Ecto neural progenitor cell (in vitro differentiated cells): Measurements from ENCODE around the gene TP53RK.
"Not testable (repeated sequence)": the region's sequence is repeated elsewhere in the genome, so short reads cannot be mapped to it uniquely, and the experiment has no call there.

ENCODE experiments used
- DNase-seq: peaks from one replicate; pipeline ENCODE4 v3.0.0-alpha.2; 2018; ENCODE audit warnings: low spot score

The TP53RK gene

GRCh38 chr20:46683011-46683667, 6.1 kb downstream of the TP53RK start:
- no peak for DNase-seq

GRCh38 chr20:46682063-46682821, 7.0 kb downstream of the TP53RK start:
- no peak for DNase-seq

GRCh38 chr20:46681032-46681854, 8.0 kb downstream of the TP53RK start:
- no peak for DNase-seq

- DNase-seq: no peak
Observed at GRCh38 chr20:46680684-46681031, 8.6 kb downstream of the TP53RK start.

GRCh38 chr20:46678516-46678915, 10.7 kb downstream of the TP53RK start:
- no peak for DNase-seq

- no peak for DNase-seq
Observed at GRCh38 chr20:46677608-46678007, 11.6 kb downstream of the TP53RK start.

GRCh38 chr20:46676649-46677316, 12.5 kb downstream of the TP53RK start:
- DNase-seq: not testable (repeated sequence)

GRCh38 chr20:46674253-46675083, 14.8 kb downstream of the TP53RK start:
- peak; percentile 66 for DNase-seq

- DNase-seq: no peak
Observed at GRCh38 chr20:46673394-46674252, 15.6 kb downstream of the TP53RK start.

- no peak for DNase-seq
Observed at GRCh38 chr20:46672543-46673148, 16.6 kb downstream of the TP53RK start.

GRCh38 chr20:46671866-46672542, 17.2 kb downstream of the TP53RK start:
- no peak for DNase-seq

- DNase-seq: no peak
Observed at GRCh38 chr20:46670585-46671584, 18.4 kb downstream of the TP53RK start.

GRCh38 chr20:46670228-46670584, 19.0 kb downstream of the TP53RK start:
- DNase-seq: no peak

- DNase-seq: no peak
Observed at GRCh38 chr20:46666818-46667515, 22.3 kb downstream of the TP53RK start.

- DNase-seq: no peak
Observed at GRCh38 chr20:46666306-46666705, 22.9 kb downstream of the TP53RK start.

GRCh38 chr20:46665602-46666001, 23.6 kb downstream of the TP53RK start:
- no peak for DNase-seq

- no peak for DNase-seq
Observed at GRCh38 chr20:46663531-46663930, 25.7 kb downstream of the TP53RK start.

- no peak for DNase-seq
Observed at GRCh38 chr20:46661659-46662058, 27.6 kb downstream of the TP53RK start.
